Neural progenitor cell (in vitro differentiated cells): ENCODE measurements around the gene CLK1. TPM values are rescaled to one million over a fixed set of nuclear protein-coding genes. Genes with fewer than 3 reads are reported as not detected.
A peak's percentile ranks its signal among the peaks of the same experiment; 100 is the strongest.

ENCODE experiments used
- DNase-seq: peaks from one replicate; pipeline ENCODE4 v3.0.0-alpha.2; 2016; ENCODE audit warnings: low spot score
- H2AFZ ChIP-seq: fragments of 200-600 bp; sonication (generic); replicated peaks from 2 replicates; pipeline ENCODE4 v1.6.1; 2016; ENCODE audit warnings: antibody characterized with exemption
- H3F3A ChIP-seq: fragments of 200-600 bp; sonication (generic); 2 replicates; pipeline ENCODE4 v1.6.1; 2016; ENCODE audit warnings: antibody characterized with exemption, low read depth
- H3K27ac ChIP-seq: fragments of 200-600 bp; sonication (generic); 2 replicates; pipeline ENCODE4 v1.5.1; 2016; ENCODE audit warnings: mild to moderate bottlenecking
- H3K27me3 ChIP-seq: fragments of 200-600 bp; sonication (generic); 2 replicates; pipeline ENCODE4 v1.6.1; 2016; ENCODE audit warnings: mild to moderate bottlenecking, moderate library complexity
- H3K36me3 ChIP-seq: fragments of 200-600 bp; sonication (generic); 2 replicates; pipeline ENCODE4 v1.5.1; 2016
- H3K4me1 ChIP-seq: fragments of 200-600 bp; sonication (generic); 2 replicates; pipeline ENCODE4 v1.6.1; 2016; ENCODE audit warnings: mixed run types
- H3K4me2 ChIP-seq: fragments of 200-600 bp; sonication (generic); 2 replicates; pipeline ENCODE4 v1.6.1; 2016
- H3K4me3 ChIP-seq: fragments of 200-600 bp; sonication (generic); 2 replicates; pipeline ENCODE4 v1.5.1; 2016
- H3K79me2 ChIP-seq: fragments of 200-600 bp; sonication (generic); 2 replicates; pipeline ENCODE4 v1.6.1; 2016; ENCODE audit warnings: low read depth
- H3K9ac ChIP-seq: fragments of 200-600 bp; sonication (generic); 2 replicates; pipeline ENCODE4 v1.6.1; 2016
- H3K9me3 ChIP-seq: fragments of 200-600 bp; sonication (generic); 2 replicates; pipeline ENCODE4 v1.5.1; 2016; ENCODE audit warnings: low read depth
- H4K20me1 ChIP-seq: fragments of 200-600 bp; sonication (generic); 2 replicates; pipeline ENCODE4 v1.6.1; 2016; ENCODE audit warnings: low read depth
- H3K27ac Mint-ChIP-seq: 3 replicates; pipeline ENCODE4 v1.8.0; 2021; ENCODE audit warnings: mixed read lengths
- H3K27me3 Mint-ChIP-seq: 2 replicates; pipeline ENCODE4 v1.8.0; 2022; ENCODE audit warnings: low read depth, mild to moderate bottlenecking, inconsistent platforms, moderate library complexity, mixed read lengths; ENCODE audit not compliant: insufficient read depth
- H3K36me3 Mint-ChIP-seq: 3 replicates; pipeline ENCODE4 v1.8.0; 2021; ENCODE audit warnings: mixed read lengths
- H3K4me1 Mint-ChIP-seq: 3 replicates; pipeline ENCODE4 v1.8.0; 2021; ENCODE audit warnings: mixed read lengths
- H3K4me3 Mint-ChIP-seq: 3 replicates; pipeline ENCODE4 v1.8.0; 2021; ENCODE audit warnings: mild to moderate bottlenecking, moderate library complexity, mixed read lengths
- H3K9me3 Mint-ChIP-seq: 3 replicates; pipeline ENCODE4 v1.8.0; 2020; ENCODE audit warnings: mixed read lengths
- EZH2 ChIP-seq: fragments of 200-600 bp; sonication (generic); IDR thresholded peaks from 2 replicates; pipeline ENCODE4 v1.6.1; 2017; ENCODE audit warnings: antibody characterized with exemption, mild to moderate bottlenecking, moderate library complexity
- EZH2phosphoT487 ChIP-seq: fragments of 200-600 bp; sonication (generic); IDR thresholded peaks from 2 replicates; pipeline ENCODE4 v1.6.1; 2017; ENCODE audit warnings: antibody characterized with exemption
- total RNA-seq: library from RNA; depleted of rRNA; stranded (reverse); fragments of >200 nt; gene quantifications from 2 replicates; pipeline ENCODE4 v1.2.3, GENCODE V29; 2015; ENCODE audit warnings: low replicate concordance
- TF ChIP-seq, protein P1 (sequence below): fragments of 200-600 bp; sonication (generic); IDR thresholded peaks from 2 replicates; pipeline ENCODE4 v1.5.1; 2017; ENCODE audit warnings: antibody characterized with exemption, mild to moderate bottlenecking

CLK1 gene
- total RNA-seq, 1 donor from 2014 or later, result 253 TPM

- Mint-ChIP-seq H3K27ac (no peak overlapping the region), H3K4me3 (peak overlapping the region; percentile 46), H3K27me3 (no peaks in the 10 kb centered on the region), H3K9me3 (peaks cover 3% of the 10 kb centered on the region), H3K4me1 (peaks cover 20% of the 10 kb centered on the region), H3K36me3 (peaks cover 47% of the 10 kb centered on the region)
- H3K9ac ChIP-seq, result no peak overlapping the region
- TF ChIP-seq EZH2phosphoT487 (no peak), EZH2 (no peak)
- TF ChIP-seq, protein P1, sequence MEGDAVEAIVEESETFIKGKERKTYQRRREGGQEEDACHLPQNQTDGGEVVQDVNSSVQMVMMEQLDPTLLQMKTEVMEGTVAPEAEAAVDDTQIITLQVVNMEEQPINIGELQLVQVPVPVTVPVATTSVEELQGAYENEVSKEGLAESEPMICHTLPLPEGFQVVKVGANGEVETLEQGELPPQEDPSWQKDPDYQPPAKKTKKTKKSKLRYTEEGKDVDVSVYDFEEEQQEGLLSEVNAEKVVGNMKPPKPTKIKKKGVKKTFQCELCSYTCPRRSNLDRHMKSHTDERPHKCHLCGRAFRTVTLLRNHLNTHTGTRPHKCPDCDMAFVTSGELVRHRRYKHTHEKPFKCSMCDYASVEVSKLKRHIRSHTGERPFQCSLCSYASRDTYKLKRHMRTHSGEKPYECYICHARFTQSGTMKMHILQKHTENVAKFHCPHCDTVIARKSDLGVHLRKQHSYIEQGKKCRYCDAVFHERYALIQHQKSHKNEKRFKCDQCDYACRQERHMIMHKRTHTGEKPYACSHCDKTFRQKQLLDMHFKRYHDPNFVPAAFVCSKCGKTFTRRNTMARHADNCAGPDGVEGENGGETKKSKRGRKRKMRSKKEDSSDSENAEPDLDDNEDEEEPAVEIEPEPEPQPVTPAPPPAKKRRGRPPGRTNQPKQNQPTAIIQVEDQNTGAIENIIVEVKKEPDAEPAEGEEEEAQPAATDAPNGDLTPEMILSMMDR, result no peak
- peaks cover 44% of the 10 kb centered on the region for H3F3A ChIP-seq
- no peak for DNase-seq
- peak overlapping the region; percentile 1 for H3K27ac ChIP-seq
- H3K4me1 ChIP-seq, result peaks cover 19% of the 10 kb centered on the region
- H4K20me1 ChIP-seq, result peaks cover 63% of the 10 kb centered on the region
- no peaks in the 10 kb centered on the region for H3K27me3 ChIP-seq
- peaks cover 51% of the 10 kb centered on the region for H3K36me3 ChIP-seq
- peak overlapping the region; percentile 95 for H3K4me3 ChIP-seq
- no peak overlapping the region for H2AFZ ChIP-seq
- peak overlapping the region; percentile 90 for H3K4me2 ChIP-seq
- peaks cover 91% of the 10 kb centered on the region for H3K79me2 ChIP-seq
- H3K9me3 ChIP-seq, result no peaks in the 10 kb centered on the region
Observed at GRCh38 chr2:200860092-200860795, 4.2 kb downstream of the CLK1 start.

DNA sequence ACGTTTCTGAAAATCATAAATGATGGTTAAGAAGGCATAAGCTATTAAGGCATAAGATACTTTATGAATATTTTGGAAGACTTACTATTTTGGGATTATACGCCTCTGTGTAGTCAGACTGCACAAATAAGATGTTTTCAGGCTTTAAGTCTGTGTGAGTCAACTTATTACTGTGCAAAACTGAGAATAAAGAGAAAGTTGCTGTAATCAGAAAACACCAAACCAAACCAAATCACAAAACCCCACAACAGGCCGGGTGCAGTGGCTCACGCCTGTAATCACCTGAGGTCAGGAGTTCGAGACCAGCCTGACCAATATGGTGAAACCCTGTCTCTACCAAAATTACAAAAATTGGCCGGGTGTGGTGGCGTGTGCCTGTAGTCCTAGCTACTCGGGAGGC lies 7.7 kb downstream of the CLK1 start:
- DNase-seq, result no peak
- Mint-ChIP-seq H3K27ac (no peak overlapping the region), H3K27me3 (no peaks in the 10 kb centered on the region), H3K4me1 (peaks cover 11% of the 10 kb centered on the region), H3K9me3 (no peaks in the 10 kb centered on the region), H3K4me3 (no peak overlapping the region), H3K36me3 (peaks cover 62% of the 10 kb centered on the region)
- Histone ChIP-seq H3K9ac (no peak overlapping the region), H3K27me3 (no peaks in the 10 kb centered on the region), H3K4me2 (no peak overlapping the region), H3K9me3 (no peaks in the 10 kb centered on the region), H4K20me1 (peaks cover 67% of the 10 kb centered on the region), H3K27ac (no peak overlapping the region), H3K36me3 (peaks cover 69% of the 10 kb centered on the region), H2AFZ (no peak overlapping the region), H3K79me2 (peaks cover 69% of the 10 kb centered on the region), H3F3A (peaks cover 62% of the 10 kb centered on the region), H3K4me1 (peaks cover 14% of the 10 kb centered on the region), H3K4me3 (no peak overlapping the region)
- TF ChIP-seq, protein P1, result no peak
- no peak for TF ChIP-seq EZH2phosphoT487

DNA sequence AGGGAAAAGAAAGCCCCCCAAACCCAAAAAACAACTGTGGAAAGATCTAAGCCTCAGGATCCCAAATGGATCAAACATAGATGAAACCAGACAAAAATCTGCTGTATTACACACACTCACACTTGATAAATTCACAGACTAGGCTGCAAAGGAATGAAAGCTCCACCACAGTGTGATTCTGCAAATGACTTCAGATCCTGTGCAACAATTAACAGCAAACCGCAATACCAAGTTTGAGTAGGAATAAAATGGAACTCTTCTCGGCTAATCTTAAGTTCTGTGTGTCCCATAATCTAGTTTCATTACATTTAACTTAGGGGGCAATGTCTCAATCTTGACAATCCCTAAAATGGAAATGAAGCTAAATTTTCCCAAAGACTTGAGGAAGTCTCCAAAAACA lies 11.9 kb downstream of the CLK1 start:
- H3K9me3 ChIP-seq, result no peaks in the 10 kb centered on the region
- H4K20me1 ChIP-seq, result peaks cover 34% of the 10 kb centered on the region
- no peaks in the 10 kb centered on the region for H3K4me1 Mint-ChIP-seq
- no peak overlapping the region for H3K9ac ChIP-seq
- peaks cover 65% of the 10 kb centered on the region for H3F3A ChIP-seq
- H2AFZ ChIP-seq, result no peak overlapping the region
- no peaks in the 10 kb centered on the region for H3K27me3 ChIP-seq
- peaks cover 34% of the 10 kb centered on the region for H3K36me3 ChIP-seq
- H3K4me2 ChIP-seq, result no peak overlapping the region
- peaks cover 47% of the 10 kb centered on the region for H3K36me3 Mint-ChIP-seq
- no peak for DNase-seq
- peaks cover 6% of the 10 kb centered on the region for H3K27me3 Mint-ChIP-seq
- H3K79me2 ChIP-seq, result peaks cover 27% of the 10 kb centered on the region
- TF ChIP-seq, protein P1, result no peak
- TF ChIP-seq EZH2phosphoT487 (no peak), EZH2 (no peak)
- H3K4me3 Mint-ChIP-seq, result no peak overlapping the region
- H3K27ac Mint-ChIP-seq, result no peak overlapping the region
- no peaks in the 10 kb centered on the region for H3K4me1 ChIP-seq
- no peak overlapping the region for H3K4me3 ChIP-seq
- H3K9me3 Mint-ChIP-seq, result no peaks in the 10 kb centered on the region
- peak overlapping the region; percentile 16 for H3K27ac ChIP-seq
